Measurements from ENCODE around the gene KDM4E.

Gene KDM4E

GRCh38 chr11:95054356-95054755 lies 29.3 kb downstream of the KDM4E start:
- DNase-seq, result no peak

- DNase-seq, result no peak
Measured at GRCh38 chr11:95055283-95055897, 30.3 kb downstream of the KDM4E start.

- DNase-seq, result no peak
Measured at GRCh38 chr11:95057959-95058358, 32.9 kb downstream of the KDM4E start.

GRCh38 chr11:95058621-95059020 lies 33.6 kb downstream of the KDM4E start:
- DNase-seq, result no peak

GRCh38 chr11:95059046-95059445 lies 34.0 kb downstream of the KDM4E start:
- DNase-seq, result no peak

DNA sequence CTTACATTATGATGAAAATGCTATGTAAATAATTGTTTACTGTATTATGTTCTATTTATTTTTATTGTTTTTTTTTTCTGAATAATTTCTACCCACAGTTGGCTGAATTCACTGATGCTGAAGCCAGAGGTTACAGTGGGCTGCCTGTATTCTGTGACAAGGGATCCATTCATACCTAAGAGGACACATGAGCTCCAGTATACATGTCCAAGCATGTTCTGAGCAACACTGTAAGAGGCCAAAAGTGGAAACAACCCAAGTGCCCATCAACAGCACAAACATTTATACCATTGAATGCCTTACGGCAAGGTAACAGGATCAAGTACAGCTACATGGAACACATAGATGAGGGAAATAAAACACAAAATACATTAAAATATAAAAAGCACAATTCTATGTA lies 40.3 kb downstream of the KDM4E start:
- no peak for DNase-seq

DNA sequence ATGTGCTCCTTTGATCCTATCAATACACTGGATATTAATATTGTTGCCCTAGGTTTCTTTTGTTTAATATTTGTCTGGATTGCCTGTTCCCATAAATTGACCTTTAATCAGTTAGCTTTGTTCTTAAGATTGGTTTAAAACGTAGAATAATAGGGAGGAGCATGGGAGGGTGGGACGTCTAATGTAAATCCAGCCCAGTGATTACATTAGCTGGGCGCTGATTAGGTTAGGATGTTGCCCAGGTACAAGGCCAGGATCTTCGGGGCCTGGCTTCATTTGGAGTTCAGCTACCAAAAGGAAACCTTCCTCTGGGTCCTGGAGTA lies 41.6 kb downstream of the KDM4E start, which contains the start of gene SRSF8:
Gene SRSF8 (plus strand): TSS at position 204 of the 323 bp plus-strand sequence. CDS start 308 bp downstream, outside the sequence.
- DNase-seq, result peak; percentile 85 to 94

DNA sequence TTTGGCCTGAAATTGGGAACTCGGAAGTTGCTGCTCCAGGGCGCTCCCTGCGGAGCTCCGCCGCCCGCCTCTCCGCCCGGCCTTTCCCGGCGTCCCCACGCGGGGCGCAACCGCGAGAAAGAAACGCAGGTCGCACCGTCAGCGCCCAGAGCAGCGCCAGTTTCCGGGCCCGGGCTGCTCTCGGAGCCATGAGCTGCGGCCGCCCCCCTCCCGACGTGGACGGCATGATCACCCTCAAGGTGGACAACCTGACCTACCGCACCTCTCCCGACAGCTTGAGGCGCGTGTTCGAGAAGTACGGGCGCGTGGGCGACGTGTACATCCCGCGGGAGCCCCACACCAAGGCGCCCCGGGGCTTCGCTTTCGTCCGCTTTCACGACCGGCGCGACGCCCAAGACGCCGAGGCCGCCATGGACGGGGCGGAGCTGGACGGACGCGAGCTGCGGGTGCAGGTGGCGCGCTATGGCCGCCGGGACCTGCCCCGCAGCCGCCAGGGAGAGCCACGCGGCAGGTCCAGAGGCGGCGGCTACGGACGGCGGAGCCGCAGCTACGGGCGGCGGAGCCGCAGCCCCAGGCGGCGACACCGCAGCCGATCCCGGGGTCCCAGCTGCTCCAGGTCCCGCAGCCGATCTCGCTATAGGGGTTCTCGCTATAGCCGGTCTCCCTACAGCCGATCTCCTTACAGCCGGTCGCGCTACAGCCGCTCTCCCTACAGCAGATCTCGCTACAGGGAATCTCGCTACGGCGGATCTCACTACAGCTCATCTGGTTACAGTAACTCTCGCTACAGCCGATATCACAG lies 42.2 kb downstream of the KDM4E start:
- DNase-seq, result peak; percentile 85 to 94

- peak in 1 of 2 experiments; percentile 76 for DNase-seq
Measured at GRCh38 chr11:95067841-95068219, 42.8 kb downstream of the KDM4E start.

DNA sequence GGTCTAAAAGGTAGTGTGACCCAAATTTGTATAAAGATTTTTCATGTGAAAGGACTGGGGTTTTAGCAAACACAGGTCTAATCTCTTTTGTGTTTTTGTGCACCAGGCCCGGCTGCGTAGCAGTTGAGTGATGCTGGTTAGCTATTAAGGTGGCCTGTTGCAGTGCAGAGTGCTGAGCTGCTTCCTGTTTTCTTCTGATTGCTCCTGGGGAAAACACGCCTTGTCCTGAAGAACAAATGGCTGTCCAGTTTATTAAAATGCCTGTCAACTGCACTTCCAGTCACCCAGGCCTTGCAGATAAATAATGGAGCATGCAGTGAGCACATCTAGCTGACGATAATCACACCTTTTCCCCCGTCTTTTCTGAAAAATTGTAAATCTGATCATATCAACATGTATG lies 43.5 kb downstream of the KDM4E start:
- peak; percentile 98 to 100 for DNase-seq

GRCh38 chr11:95070471-95070870 lies 45.4 kb downstream of the KDM4E start:
- no peak for DNase-seq

GRCh38 chr11:95072948-95073347 lies 47.9 kb downstream of the KDM4E start:
- DNase-seq, result no peak

DNA sequence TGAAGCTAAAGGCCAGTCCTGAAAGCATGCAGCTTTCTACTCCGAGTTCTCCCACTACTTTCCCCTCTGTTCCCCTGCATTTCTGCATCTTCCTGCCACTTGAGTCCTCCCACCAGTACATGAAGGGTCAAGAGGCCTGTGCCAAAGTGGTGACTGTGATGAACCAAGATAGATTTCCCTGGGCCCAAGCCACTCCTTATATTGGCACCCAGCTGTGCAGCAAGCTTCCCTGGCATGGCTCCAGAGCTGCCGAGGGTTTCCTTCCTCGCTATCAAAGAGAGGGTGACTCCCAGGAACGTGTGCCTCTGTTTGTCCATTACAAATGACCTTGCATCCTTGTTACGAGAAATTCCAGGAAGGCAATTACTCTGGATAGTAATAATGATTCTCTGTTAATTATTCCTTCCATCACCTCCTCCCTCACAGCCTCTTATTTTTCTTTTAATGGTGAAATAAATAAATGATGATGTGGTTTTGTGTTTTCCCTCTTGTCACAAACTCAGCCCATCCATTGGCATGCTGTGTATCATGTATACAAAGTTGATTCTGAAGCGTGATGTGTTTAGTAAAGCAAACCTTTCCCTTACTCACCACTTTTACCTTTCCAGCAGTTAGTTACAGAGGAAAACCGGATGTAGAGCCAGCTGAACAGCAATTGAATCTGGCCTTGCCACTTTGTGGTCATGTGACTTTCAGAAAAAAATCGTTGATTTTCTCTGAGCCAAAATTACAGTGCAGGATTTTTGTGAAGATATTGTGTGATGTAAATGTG lies 49.9 kb downstream of the KDM4E start:
- no peak for DNase-seq

DNA sequence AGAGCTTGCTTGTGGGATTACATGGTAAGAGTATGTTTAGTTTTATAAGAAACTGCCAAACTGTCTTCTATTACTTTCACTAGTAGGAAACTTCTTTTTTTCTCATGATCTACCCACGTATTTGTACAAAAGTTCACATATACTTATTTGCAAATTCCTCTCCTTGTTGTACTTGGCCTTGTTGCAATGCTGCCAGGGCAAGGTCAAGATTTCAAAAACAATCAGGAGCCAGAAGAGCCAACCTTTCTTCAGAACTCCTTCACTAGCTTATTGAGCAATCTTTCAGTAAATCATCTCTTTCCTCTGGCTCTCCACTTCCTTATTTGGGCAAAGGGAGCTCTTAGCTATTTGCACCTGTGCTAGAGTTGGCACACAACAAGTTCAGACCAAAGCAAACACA lies 51.4 kb downstream of the KDM4E start:
- no peak for DNase-seq

- DNase-seq, result no peak
Measured at GRCh38 chr11:95076981-95077380, 51.9 kb downstream of the KDM4E start.
